GM23338 (cell line): ENCODE measurements around the gene RABL2A. TPM values are rescaled to one million over a fixed set of nuclear protein-coding genes. Genes with fewer than 3 reads are reported as not detected.

Experiments used
- ATAC-seq: fragments of 200-7000 bp; cut with Tn5 transposase; 3 replicates; pipeline ENCODE4 v1.9.1; 2020
- DNase-seq: peaks from one replicate; pipeline ENCODE4 v3.0.0-alpha.2; 2015; ENCODE audit warnings: low spot score
- H2AFZ ChIP-seq: fragments of 200-600 bp; sonication (generic); 2 replicates; pipeline ENCODE4 v1.8.0; 2016; ENCODE audit warnings: antibody characterized with exemption, mild to moderate bottlenecking, moderate library complexity
- H3F3A ChIP-seq: fragments of 200-600 bp; sonication (generic); replicated peaks from 2 replicates; pipeline ENCODE4 v1.8.0; 2017; ENCODE audit warnings: antibody characterized with exemption, mixed run types, low read depth
- H3K27ac ChIP-seq: fragments of 200-600 bp; sonication (generic); 2 replicates; pipeline ENCODE4 v1.6.1; 2016; ENCODE audit warnings: low read depth
- H3K27me3 ChIP-seq: fragments of 200-600 bp; sonication (generic); 2 replicates; pipeline ENCODE4 v1.8.0; 2016; ENCODE audit warnings: mild to moderate bottlenecking, mixed run types, moderate library complexity; ENCODE audit not compliant: insufficient read depth
- H3K36me3 ChIP-seq: fragments of 200-600 bp; sonication (generic); 2 replicates; pipeline ENCODE4 v1.8.0; 2016; ENCODE audit warnings: mild to moderate bottlenecking; ENCODE audit not compliant: insufficient read depth
- H3K4me1 ChIP-seq: fragments of 200-600 bp; sonication (generic); 2 replicates; pipeline ENCODE4 v1.8.0; 2016; ENCODE audit warnings: mild to moderate bottlenecking, moderate library complexity; ENCODE audit not compliant: insufficient read depth
- H3K4me2 ChIP-seq: fragments of 200-600 bp; sonication (generic); 2 replicates; pipeline ENCODE4 v1.7.1; 2017; ENCODE audit warnings: mixed run types
- H3K4me3 ChIP-seq: fragments of 200-600 bp; sonication (generic); 2 replicates; pipeline ENCODE4 v1.6.1; 2016; ENCODE audit warnings: mixed run types
- H3K79me2 ChIP-seq: fragments of 200-600 bp; sonication (generic); replicated peaks from 2 replicates; pipeline ENCODE4 v1.8.0; 2017; ENCODE audit warnings: mild to moderate bottlenecking; ENCODE audit not compliant: insufficient read depth
- H3K9me2 ChIP-seq: fragments of 200-600 bp; sonication (generic); 2 replicates; pipeline ENCODE4 v1.8.0; 2017; ENCODE audit not compliant: insufficient read depth
- H4K20me1 ChIP-seq: fragments of 200-600 bp; sonication (generic); replicated peaks from 2 replicates; pipeline ENCODE4 v1.8.0; 2017; ENCODE audit warnings: mild to moderate bottlenecking; ENCODE audit not compliant: insufficient read depth
- H3K27ac Mint-ChIP-seq: 2 replicates; pipeline ENCODE4 v1.8.0; 2020; ENCODE audit warnings: inconsistent platforms, mild to moderate bottlenecking, moderate library complexity, mixed read lengths
- H3K27me3 Mint-ChIP-seq: 3 replicates; pipeline ENCODE4 v1.8.0; 2022; ENCODE audit warnings: low read depth, mild to moderate bottlenecking, moderate library complexity, mixed read lengths, inconsistent platforms; ENCODE audit not compliant: insufficient read depth, poor library complexity
- H3K36me3 Mint-ChIP-seq: 3 replicates; pipeline ENCODE4 v1.8.0; 2021; ENCODE audit warnings: low read depth, mild to moderate bottlenecking, inconsistent platforms, moderate library complexity, mixed read lengths
- H3K4me1 Mint-ChIP-seq: 3 replicates; pipeline ENCODE4 v1.8.0; 2020; ENCODE audit warnings: mild to moderate bottlenecking, inconsistent platforms, mixed read lengths
- H3K4me3 Mint-ChIP-seq: 3 replicates; pipeline ENCODE4 v1.8.0; 2021; ENCODE audit warnings: moderate library complexity, mild to moderate bottlenecking, inconsistent platforms, mixed read lengths
- H3K9me3 Mint-ChIP-seq: 3 replicates; pipeline ENCODE4 v1.8.0; 2020; ENCODE audit warnings: moderate library complexity, mild to moderate bottlenecking, inconsistent platforms, mixed read lengths
- CREB1 ChIP-seq: fragments of 250-450 bp; sonication (Bioruptor Pico); IDR thresholded peaks from 2 replicates; pipeline ENCODE4 v1.5.0; 2020; ENCODE audit warnings: low read depth, mild to moderate bottlenecking, moderate library complexity
- CTCF ChIP-seq, 2 experiments: fragments of 200-600 bp in 1 of 2; sonication (generic) in 1 of 2; conservative IDR thresholded peaks; 2 replicates each; pipeline versions ENCODE4 v1.5.1 to v1.6.1; 2016 to 2017; ENCODE audit warnings: antibody characterized with exemption in 2 of 2, low read depth in 2 of 2, mild to moderate bottlenecking in 2 of 2, moderate library complexity in 1 of 2
- ETS1 ChIP-seq: IDR thresholded peaks from 2 replicates; pipeline ENCODE4 v1.6.1; 2016; ENCODE audit warnings: antibody characterized with exemption
- EZH2 ChIP-seq: fragments of 200-600 bp; sonication (generic); IDR thresholded peaks from one replicate; pipeline ENCODE4 v1.8.0; 2017; ENCODE audit warnings: antibody characterized with exemption, mild to moderate bottlenecking, low read depth; ENCODE audit not compliant: unreplicated experiment
- EZH2phosphoT487 ChIP-seq: fragments of 200-600 bp; sonication (generic); IDR thresholded peaks from one replicate; pipeline ENCODE4 v1.8.1; 2018; ENCODE audit warnings: antibody characterized with exemption; ENCODE audit not compliant: unreplicated experiment
- POLR2AphosphoS5 ChIP-seq: IDR thresholded peaks from 2 replicates; pipeline ENCODE4 v1.6.1; 2016; ENCODE audit warnings: antibody characterized with exemption, low read depth
- REST ChIP-seq: IDR thresholded peaks from one replicate; pipeline ENCODE4 v1.6.1; 2018; ENCODE audit warnings: antibody characterized with exemption; ENCODE audit not compliant: unreplicated experiment
- STAT1 ChIP-seq: IDR thresholded peaks from one replicate; pipeline ENCODE4 v1.6.1; 2016; ENCODE audit warnings: antibody characterized with exemption; ENCODE audit not compliant: unreplicated experiment
- ZNF114 ChIP-seq: fragments of 250-450 bp; sonication (Bioruptor Pico); IDR thresholded peaks from 2 replicates; pipeline ENCODE4 v1.5.0; 2020; ENCODE audit warnings: mild to moderate bottlenecking, moderate library complexity
- ZNF331 ChIP-seq: fragments of 250-450 bp; sonication (Bioruptor Pico); IDR thresholded peaks from 2 replicates; pipeline ENCODE4 v1.5.0; 2020; ENCODE audit warnings: low read depth, mild to moderate bottlenecking, moderate library complexity
- polyA plus RNA-seq: library from polyadenylated mRNA; unstranded; fragments of >200 nt; fragmentation: Nextera tagmentation; extraction: Ambion mirVana; gene quantifications from 2 replicates; pipeline ENCODE4 v1.2.1, GENCODE V29; 2016
- total RNA-seq: library from RNA; depleted of rRNA; stranded (reverse); fragments of >200 nt; shearing (Covaris generic); gene quantifications from 2 replicates; pipeline ENCODE4 v1.2.3, GENCODE V29; 2014

Gene RABL2A
- total and polyA plus RNA-seq, 2 experiments from 2014 or later: 3.7 to 4.1 TPM

GRCh38 chr2:113677330-113677729, 50.3 kb downstream of the RABL2A start:
- H3F3A ChIP-seq: no peaks in the 10 kb centered on the region
- peaks cover 87% of the 10 kb centered on the region for H3K27me3 ChIP-seq
- TF ChIP-seq STAT1 (no peak), CTCF (conservative IDR thresholded peaks at IDR 0.05; ENCODE audit: low read depth in 2 of 2) (no peak), ZNF331 (CRISPR knock-in tag) (no peak), POLR2AphosphoS5 (no peak), EZH2phosphoT487 (no peak), REST (no peak), ZNF114 (CRISPR knock-in tag) (no peak)
- no peak overlapping the region for H3K27ac ChIP-seq
- H4K20me1 ChIP-seq: no peaks in the 10 kb centered on the region; the same call in none of the 2 replicates
- Mint-ChIP-seq H3K27ac (no peak overlapping the region), H3K4me1 (peaks cover 15% of the 10 kb centered on the region), H3K9me3 (peaks cover 6% of the 10 kb centered on the region; the same call in 2 of the 3 replicates), H3K36me3 (no peaks in the 10 kb centered on the region), H3K27me3 (peaks cover 41% of the 10 kb centered on the region), H3K4me3 (no peak overlapping the region)
- ATAC-seq (no peak), DNase-seq (no peak)
- H3K36me3 ChIP-seq: no peaks in the 10 kb centered on the region
- H3K79me2 ChIP-seq: no peaks in the 10 kb centered on the region
- H3K4me1 ChIP-seq: peaks cover 7% of the 10 kb centered on the region; the same call in 1 of the 2 replicates
- H3K4me3 ChIP-seq: no peak overlapping the region
- no peak overlapping the region for H3K4me2 ChIP-seq
- H2AFZ ChIP-seq: no peak overlapping the region
- H3K9me2 ChIP-seq: no peaks in the 10 kb centered on the region

GRCh38 chr2:113679457-113679856, 52.4 kb downstream of the RABL2A start:
- Histone ChIP-seq H2AFZ (no peak overlapping the region), H4K20me1 (no peaks in the 10 kb centered on the region; the same call in 1 of the 2 replicates), H3K9me2 (no peaks in the 10 kb centered on the region), H3K27me3 (peaks cover 66% of the 10 kb centered on the region), H3K4me2 (no peak overlapping the region), H3K79me2 (no peaks in the 10 kb centered on the region), H3K27ac (no peak overlapping the region), H3K36me3 (no peaks in the 10 kb centered on the region), H3K4me1 (no peaks in the 10 kb centered on the region), H3K4me3 (no peak overlapping the region), H3F3A (no peaks in the 10 kb centered on the region)
- Mint-ChIP-seq H3K4me1 (peaks cover 3% of the 10 kb centered on the region; the same call in 1 of the 3 replicates), H3K36me3 (no peaks in the 10 kb centered on the region), H3K27ac (no peak overlapping the region), H3K9me3 (peaks cover 6% of the 10 kb centered on the region; the same call in 2 of the 3 replicates), H3K4me3 (no peak overlapping the region), H3K27me3 (peaks cover 31% of the 10 kb centered on the region)
- DNase-seq: no peak
- no peak for TF ChIP-seq EZH2phosphoT487
- no peak for TF ChIP-seq REST
- no peak for TF ChIP-seq CTCF (conservative IDR thresholded peaks at IDR 0.05; ENCODE audit: low read depth in 2 of 2)
- TF ChIP-seq CREB1 (CRISPR knock-in tag): no peak
- no peak for TF ChIP-seq ETS1
- no peak for TF ChIP-seq ZNF331 (CRISPR knock-in tag)
- no peak for TF ChIP-seq POLR2AphosphoS5
- TF ChIP-seq EZH2: no peak
- no peak for ATAC-seq
